Fibroblast of lung (primary cell): ENCODE data around the gene AKIRIN2. TPM values are rescaled to one million over a fixed set of nuclear protein-coding genes. Genes with fewer than 3 reads are reported as not detected.

Source experiments
- DNase-seq, 2 donors: peaks; one replicate each; pipeline versions ENCODE4 v3.0.0 to v3.0.0-alpha.2; 2010; ENCODE audit warnings: low read depth in 2 of 2
- H2AFZ ChIP-seq: 2 replicates; pipeline ENCODE4 v1.5.1; 2012; ENCODE audit warnings: low read length, control low read depth, inconsistent platforms
- H3K27ac ChIP-seq: 2 replicates; pipeline ENCODE4 v1.5.1; 2011; ENCODE audit warnings: low read length, control low read depth; ENCODE audit not compliant: insufficient read depth
- H3K27me3 ChIP-seq: 2 replicates; pipeline ENCODE4 v1.5.1; 2011; ENCODE audit warnings: mild to moderate bottlenecking, low read length; ENCODE audit not compliant: control insufficient read depth, insufficient read depth
- H3K36me3 ChIP-seq: 2 replicates; pipeline ENCODE4 v1.5.1; 2011; ENCODE audit warnings: low read length; ENCODE audit not compliant: control insufficient read depth, insufficient read depth
- H3K4me1 ChIP-seq: 2 replicates; pipeline ENCODE4 v1.5.1; 2011; ENCODE audit warnings: low read length; ENCODE audit not compliant: control insufficient read depth, insufficient read depth; ENCODE audit errors: extremely low read depth
- H3K4me2 ChIP-seq: 2 replicates; pipeline ENCODE4 v1.5.1; 2011; ENCODE audit warnings: low read length, control low read depth; ENCODE audit not compliant: insufficient read depth; ENCODE audit errors: extremely low read depth
- H3K4me3 ChIP-seq, 4 experiments: fragments of 200-600 bp in 1 of 4; sonication (generic) in 1 of 4; replicated peaks in 1 of 4; 2 replicates each; pipeline ENCODE4 v1.5.1; 2011 to 2016; ENCODE audit warnings: low read length in 4 of 4, low read depth in 3 of 4, mild to moderate bottlenecking in 3 of 4, control low read depth in 2 of 4, inconsistent platforms in 1 of 4, mixed read lengths in 1 of 4; ENCODE audit not compliant: insufficient read depth in 1 of 4; ENCODE audit errors: control extremely low read depth in 1 of 4
- H3K79me2 ChIP-seq: 2 replicates; pipeline ENCODE4 v1.5.1; 2012; ENCODE audit warnings: mild to moderate bottlenecking, low read length, inconsistent platforms; ENCODE audit not compliant: control insufficient read depth, insufficient read depth
- H3K9ac ChIP-seq: 2 replicates; pipeline ENCODE4 v1.5.1; 2011; ENCODE audit warnings: mild to moderate bottlenecking, low read length, control low read depth; ENCODE audit not compliant: insufficient read depth
- H3K9me3 ChIP-seq: 2 replicates; pipeline ENCODE4 v1.5.1; 2012; ENCODE audit warnings: low read depth, low read length; ENCODE audit not compliant: control insufficient read depth, insufficient read depth
- H4K20me1 ChIP-seq: 2 replicates; pipeline ENCODE4 v1.5.1; 2011; ENCODE audit warnings: low read length; ENCODE audit not compliant: control insufficient read depth, insufficient read depth; ENCODE audit errors: extremely low read depth
- EZH2 ChIP-seq: IDR thresholded peaks from 2 replicates; pipeline ENCODE4 v1.5.1; 2012; ENCODE audit warnings: low read length, control low read depth, mild to moderate bottlenecking; ENCODE audit errors: missing control alignments
- polyA plus RNA-seq, 2 donors: library from polyadenylated mRNA; depleted of rRNA in 1 of 2; stranded (reverse) in 1 of 2; unstranded in 1 of 2; fragments of >200 nt; gene quantifications; 2 replicates each; pipeline ENCODE4 v1.2.1, GENCODE V29; 2011 to 2012; ENCODE audit warnings: missing spikeins in 1 of 2
- total RNA-seq: library from RNA; depleted of rRNA; stranded (reverse); fragments of >200 nt; gene quantifications from 2 replicates; pipeline ENCODE4 v1.2.1, GENCODE V29; 2014
- TF ChIP-seq, protein P1 (sequence below), 2 donors: IDR thresholded peaks in 1 of 2; conservative IDR thresholded peaks in 1 of 2; 1 replicate in 1 of 2; 2 replicates in 1 of 2; pipeline ENCODE4 v1.5.1; 2011 to 2012; ENCODE audit warnings: low read length in 2 of 2, control low read depth in 1 of 2, inconsistent platforms in 1 of 2, low read depth in 1 of 2, mild to moderate bottlenecking in 1 of 2

The AKIRIN2 gene
- total and polyA plus RNA-seq, 2 donors (not counting 1 experiment from before 2014, with no cell fraction given) = 33.7 to 41.0 TPM

DNA sequence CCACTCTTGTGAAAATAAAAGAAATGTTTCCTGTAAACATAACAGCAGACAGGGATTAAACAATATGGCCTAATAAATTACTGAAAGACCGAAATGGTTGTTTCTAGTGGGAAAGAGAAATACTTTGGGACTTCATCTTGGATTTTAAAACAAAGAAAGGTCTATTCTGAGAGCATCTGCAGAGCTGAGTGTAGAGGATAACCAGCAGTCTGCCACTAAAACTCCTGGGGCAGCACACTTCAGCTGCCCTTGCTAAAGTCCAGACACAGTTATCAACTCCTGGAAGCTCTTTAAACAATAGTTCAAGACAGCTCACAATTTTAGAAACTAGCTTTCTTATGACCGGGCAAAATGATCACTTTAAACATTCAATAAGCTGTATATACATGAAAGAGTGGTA is 38.6 kb downstream of the AKIRIN2 start:
- H4K20me1 ChIP-seq = no peaks in the 10 kb centered on the region
- no peaks in the 10 kb centered on the region for H3K27me3 ChIP-seq
- H3K4me1 ChIP-seq = peaks cover 18% of the 10 kb centered on the region
- no peaks in the 10 kb centered on the region for H3K79me2 ChIP-seq
- H3K27ac ChIP-seq = no peak overlapping the region
- H2AFZ ChIP-seq = no peak overlapping the region
- H3K9ac ChIP-seq = no peak overlapping the region
- TF ChIP-seq, protein P1, sequence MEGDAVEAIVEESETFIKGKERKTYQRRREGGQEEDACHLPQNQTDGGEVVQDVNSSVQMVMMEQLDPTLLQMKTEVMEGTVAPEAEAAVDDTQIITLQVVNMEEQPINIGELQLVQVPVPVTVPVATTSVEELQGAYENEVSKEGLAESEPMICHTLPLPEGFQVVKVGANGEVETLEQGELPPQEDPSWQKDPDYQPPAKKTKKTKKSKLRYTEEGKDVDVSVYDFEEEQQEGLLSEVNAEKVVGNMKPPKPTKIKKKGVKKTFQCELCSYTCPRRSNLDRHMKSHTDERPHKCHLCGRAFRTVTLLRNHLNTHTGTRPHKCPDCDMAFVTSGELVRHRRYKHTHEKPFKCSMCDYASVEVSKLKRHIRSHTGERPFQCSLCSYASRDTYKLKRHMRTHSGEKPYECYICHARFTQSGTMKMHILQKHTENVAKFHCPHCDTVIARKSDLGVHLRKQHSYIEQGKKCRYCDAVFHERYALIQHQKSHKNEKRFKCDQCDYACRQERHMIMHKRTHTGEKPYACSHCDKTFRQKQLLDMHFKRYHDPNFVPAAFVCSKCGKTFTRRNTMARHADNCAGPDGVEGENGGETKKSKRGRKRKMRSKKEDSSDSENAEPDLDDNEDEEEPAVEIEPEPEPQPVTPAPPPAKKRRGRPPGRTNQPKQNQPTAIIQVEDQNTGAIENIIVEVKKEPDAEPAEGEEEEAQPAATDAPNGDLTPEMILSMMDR (conservative IDR thresholded peaks at IDR 0.05 in 1 of 2, IDR thresholded peaks at IDR 0.05 in 1 of 2; ENCODE audit: low read depth in 1 of 2, low read length in 2 of 2) = no peak
- no peak for TF ChIP-seq EZH2
- no peak overlapping the region for H3K4me2 ChIP-seq
- no peak for DNase-seq
- no peaks in the 10 kb centered on the region for H3K36me3 ChIP-seq
- H3K9me3 ChIP-seq = no peaks in the 10 kb centered on the region
- H3K4me3 ChIP-seq = no peak overlapping the region

DNA sequence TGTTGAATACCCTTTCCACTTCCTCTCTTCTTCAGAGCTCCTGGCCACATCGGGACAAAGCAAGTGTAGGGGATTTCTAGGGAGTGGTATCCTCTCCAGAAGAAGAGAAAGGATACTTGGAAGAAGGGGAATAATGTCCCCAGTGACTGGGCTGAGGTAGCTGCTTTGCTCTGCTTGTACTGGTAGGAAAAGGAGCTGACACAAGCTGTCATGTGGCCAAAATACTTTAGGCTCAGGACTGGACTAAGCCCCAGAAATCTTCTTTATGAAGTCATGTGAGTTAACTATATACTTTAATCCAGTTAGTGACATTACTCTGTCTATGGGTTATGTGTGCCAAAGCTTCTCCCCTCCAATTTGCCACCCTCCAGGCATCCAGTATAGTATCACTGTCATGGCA is 40.5 kb downstream of the AKIRIN2 start:
- Histone ChIP-seq H3K4me1 (peaks cover 18% of the 10 kb centered on the region), H3K27ac (peak overlapping the region; percentile 43), H3K4me2 (no peak overlapping the region), H3K9me3 (no peaks in the 10 kb centered on the region), H3K27me3 (no peaks in the 10 kb centered on the region), H4K20me1 (no peaks in the 10 kb centered on the region), H3K36me3 (no peaks in the 10 kb centered on the region), H3K4me3 (no peak overlapping the region), H2AFZ (no peak overlapping the region), H3K79me2 (no peaks in the 10 kb centered on the region), H3K9ac (no peak overlapping the region)
- peak in 1 of 2 donors; percentile 10 for DNase-seq
- TF ChIP-seq EZH2 = no peak
- TF ChIP-seq, protein P1 (conservative IDR thresholded peaks at IDR 0.05 in 1 of 2, IDR thresholded peaks at IDR 0.05 in 1 of 2; ENCODE audit: low read depth in 1 of 2, low read length in 2 of 2) = no peak

DNA sequence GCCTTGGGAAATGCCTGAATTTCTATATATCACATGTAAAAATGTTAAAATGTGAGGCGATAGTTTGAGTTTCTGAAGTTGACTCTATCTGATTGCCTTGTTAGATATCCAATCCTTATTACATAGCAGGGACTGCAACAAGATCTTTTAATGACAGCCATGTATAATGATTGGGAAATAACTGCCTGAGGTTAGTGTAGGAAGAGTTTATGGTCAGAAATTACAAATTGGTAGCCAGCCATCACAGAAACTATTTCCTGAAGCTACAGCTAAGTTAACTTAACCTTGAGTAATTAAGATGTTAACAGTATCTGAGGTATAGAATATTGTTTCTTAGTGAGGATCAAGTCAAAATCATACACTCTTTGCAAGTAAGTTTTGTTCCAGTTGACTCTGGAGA is 41.0 kb downstream of the AKIRIN2 start:
- peak; percentile 42 to 64 for DNase-seq
- Histone ChIP-seq H3K9ac (no peak overlapping the region), H3K36me3 (no peaks in the 10 kb centered on the region), H3K79me2 (no peaks in the 10 kb centered on the region), H2AFZ (no peak overlapping the region), H4K20me1 (no peaks in the 10 kb centered on the region), H3K4me1 (peaks cover 18% of the 10 kb centered on the region), H3K4me3 (no peak overlapping the region), H3K4me2 (peak overlapping the region; percentile 21), H3K9me3 (no peaks in the 10 kb centered on the region), H3K27me3 (no peaks in the 10 kb centered on the region), H3K27ac (peak overlapping the region; percentile 43)
- TF ChIP-seq EZH2 = no peak
- TF ChIP-seq, protein P1 (conservative IDR thresholded peaks at IDR 0.05 in 1 of 2, IDR thresholded peaks at IDR 0.05 in 1 of 2; ENCODE audit: low read depth in 1 of 2, low read length in 2 of 2) = no peak
